Activated B cell treated with CpG ODN at 0.5 μM for 24 hours (primary cell): ENCODE data around the gene RAP1A. TPM values are rescaled to one million over a fixed set of nuclear protein-coding genes. Genes with fewer than 3 reads are reported as not detected.

Experiments
- ATAC-seq: fragments of 200-7000 bp; cut with Tn5 transposase; one replicate; pipeline ENCODE4 v1.10.0; 2021; ENCODE audit warnings: low read depth, mild to moderate bottlenecking, moderate library complexity
- CTCF ChIA-PET: fragments of 350-600 bp; sonication (Branson Sonifier 250); formaldehyde crosslinking; loops from one replicate; lab custom pipeline; 2021; ENCODE audit warnings: antibody characterized with exemption; lab: Charles Lee
- POLR2A ChIA-PET: fragments of 350-600 bp; sonication (Branson Sonifier 250); formaldehyde crosslinking; loops from one replicate; lab custom pipeline; 2021; ENCODE audit warnings: antibody characterized with exemption; lab: Charles Lee
- DNase-seq: peaks from one replicate; pipeline ENCODE4 v3.0.0; 2022
- H3K27ac Mint-ChIP-seq: one replicate; pipeline ENCODE4 v1.8.0; 2020; ENCODE audit warnings: mixed read lengths
- H3K27me3 Mint-ChIP-seq: one replicate; pipeline ENCODE4 v1.8.0; 2021; ENCODE audit warnings: mixed read lengths
- H3K36me3 Mint-ChIP-seq: one replicate; pipeline ENCODE4 v1.8.0; 2021; ENCODE audit warnings: low read depth, mixed read lengths
- H3K4me1 Mint-ChIP-seq: one replicate; pipeline ENCODE4 v1.8.0; 2021; ENCODE audit warnings: mixed read lengths
- H3K4me3 Mint-ChIP-seq: one replicate; pipeline ENCODE4 v1.8.0; 2020; ENCODE audit warnings: mild to moderate bottlenecking, mixed read lengths
- H3K9me3 Mint-ChIP-seq: one replicate; pipeline ENCODE4 v1.8.0; 2020; ENCODE audit warnings: mixed read lengths
- intact Hi-C: fragments of 100-400 bp; cut with micrococcal nuclease; formaldehyde crosslinking; loops from one replicate; pipeline ENCODE4 v1.15.1; 2024
- total RNA-seq: library from RNA; stranded (reverse); gene quantifications from 2 replicates; pipeline ENCODE4 v1.2.3, GENCODE V29; 2022
- TF ChIP-seq, protein P1 (sequence below): fragments of 200-600 bp; IDR thresholded peaks from one replicate; pipeline ENCODE4 v1.8.0; 2022; ENCODE audit warnings: antibody characterized with exemption, mild to moderate bottlenecking

RAP1A gene
- total RNA-seq, 1 donor from 2014 or later = 93.8 TPM

DNA sequence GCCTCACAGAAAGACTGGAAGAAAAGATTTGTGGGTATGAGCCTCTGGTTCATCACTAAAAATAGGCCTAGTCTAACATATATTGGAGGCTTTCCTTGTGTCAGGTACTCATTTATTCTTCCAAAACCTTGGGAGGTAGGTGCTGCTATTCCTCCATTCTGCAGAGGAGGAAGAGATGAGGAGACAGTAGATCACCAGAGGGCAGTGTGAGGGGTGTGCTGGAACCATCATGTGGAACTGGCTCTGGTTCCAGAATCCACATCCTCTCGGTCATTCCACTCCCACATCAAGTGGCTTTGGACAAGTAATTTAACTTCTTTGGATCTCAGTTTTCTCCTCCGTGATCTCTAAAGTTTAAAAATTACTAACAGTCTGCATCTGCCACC, 127.0 kb downstream of the RAP1A start:
- Mint-ChIP-seq H3K4me1 (no peaks in the 10 kb centered on the region), H3K27ac (no peak overlapping the region), H3K4me3 (no peak overlapping the region), H3K27me3 (no peaks in the 10 kb centered on the region), H3K9me3 (peaks cover 2% of the 10 kb centered on the region), H3K36me3 (no peaks in the 10 kb centered on the region)
- ATAC-seq = no peak
- ChIA-PET CTCF (interaction anchor here (0.7 to 7.5 kb wide), 12 partner anchors 19 to 340 kb away, joined by 3 to 60 read pairs (median 4); no protein-coding TSS in a partner anchor), POLR2A (interaction anchor here (0.9 to 1.4 kb wide), 5 partner anchors 8 to 298 kb away, joined by 3 to 5 read pairs (median 5); partner anchors contain the start of gene WDR77)
- intact Hi-C loops = loop anchor here (2.0 kb wide), 1 partner anchor 238 kb away; no protein-coding TSS in a partner anchor
- no peak for DNase-seq
- TF ChIP-seq, protein P1, sequence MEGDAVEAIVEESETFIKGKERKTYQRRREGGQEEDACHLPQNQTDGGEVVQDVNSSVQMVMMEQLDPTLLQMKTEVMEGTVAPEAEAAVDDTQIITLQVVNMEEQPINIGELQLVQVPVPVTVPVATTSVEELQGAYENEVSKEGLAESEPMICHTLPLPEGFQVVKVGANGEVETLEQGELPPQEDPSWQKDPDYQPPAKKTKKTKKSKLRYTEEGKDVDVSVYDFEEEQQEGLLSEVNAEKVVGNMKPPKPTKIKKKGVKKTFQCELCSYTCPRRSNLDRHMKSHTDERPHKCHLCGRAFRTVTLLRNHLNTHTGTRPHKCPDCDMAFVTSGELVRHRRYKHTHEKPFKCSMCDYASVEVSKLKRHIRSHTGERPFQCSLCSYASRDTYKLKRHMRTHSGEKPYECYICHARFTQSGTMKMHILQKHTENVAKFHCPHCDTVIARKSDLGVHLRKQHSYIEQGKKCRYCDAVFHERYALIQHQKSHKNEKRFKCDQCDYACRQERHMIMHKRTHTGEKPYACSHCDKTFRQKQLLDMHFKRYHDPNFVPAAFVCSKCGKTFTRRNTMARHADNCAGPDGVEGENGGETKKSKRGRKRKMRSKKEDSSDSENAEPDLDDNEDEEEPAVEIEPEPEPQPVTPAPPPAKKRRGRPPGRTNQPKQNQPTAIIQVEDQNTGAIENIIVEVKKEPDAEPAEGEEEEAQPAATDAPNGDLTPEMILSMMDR = no peak

DNA sequence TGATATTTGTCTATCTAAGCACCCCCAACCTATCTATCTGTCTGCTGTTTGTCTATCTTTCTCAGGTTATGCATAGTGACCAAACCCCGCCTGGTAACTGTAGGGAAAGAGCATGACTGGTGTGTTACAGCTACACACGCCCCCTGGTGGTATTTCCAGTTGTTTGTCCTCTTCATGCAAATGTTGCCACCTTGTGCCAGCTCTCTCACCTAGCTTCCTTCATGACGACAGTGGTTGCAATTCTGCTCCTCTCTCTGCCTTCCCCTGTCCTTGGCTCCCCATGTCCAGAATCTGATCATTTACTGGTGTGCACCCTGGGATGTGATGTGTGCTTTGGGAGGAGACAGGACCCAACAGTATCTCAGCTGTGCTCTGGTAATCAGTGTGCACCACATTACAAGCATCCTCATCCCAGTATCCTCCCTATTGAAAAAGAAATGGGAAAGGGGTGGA, 127.7 kb downstream of the RAP1A start:
- no peak overlapping the region for H3K4me3 Mint-ChIP-seq
- intact Hi-C loops = loop anchor here (1.0 to 2.0 kb wide), 4 partner anchors 8 to 266 kb away; partner anchors contain the start of gene DDX20
- CTCF ChIA-PET = interaction anchor here (0.7 to 7.5 kb wide), 15 partner anchors 8 to 341 kb away, joined by 3 to 60 read pairs (median 3); partner anchors contain the start of genes ADORA3, INKA2 and TMIGD3
- peaks cover 2% of the 10 kb centered on the region for H3K9me3 Mint-ChIP-seq
- TF ChIP-seq, protein P1 = no peak
- H3K27me3 Mint-ChIP-seq = no peaks in the 10 kb centered on the region
- H3K36me3 Mint-ChIP-seq = no peaks in the 10 kb centered on the region
- DNase-seq (no peak), ATAC-seq (peak; percentile 77)
- POLR2A ChIA-PET = interaction anchor here (0.6 to 1.4 kb wide), 6 partner anchors 9 to 1328 kb away, joined by 3 to 5 read pairs (median 4); partner anchors contain the start of gene WDR77
- H3K27ac Mint-ChIP-seq = no peak overlapping the region
- H3K4me1 Mint-ChIP-seq = no peaks in the 10 kb centered on the region

DNA sequence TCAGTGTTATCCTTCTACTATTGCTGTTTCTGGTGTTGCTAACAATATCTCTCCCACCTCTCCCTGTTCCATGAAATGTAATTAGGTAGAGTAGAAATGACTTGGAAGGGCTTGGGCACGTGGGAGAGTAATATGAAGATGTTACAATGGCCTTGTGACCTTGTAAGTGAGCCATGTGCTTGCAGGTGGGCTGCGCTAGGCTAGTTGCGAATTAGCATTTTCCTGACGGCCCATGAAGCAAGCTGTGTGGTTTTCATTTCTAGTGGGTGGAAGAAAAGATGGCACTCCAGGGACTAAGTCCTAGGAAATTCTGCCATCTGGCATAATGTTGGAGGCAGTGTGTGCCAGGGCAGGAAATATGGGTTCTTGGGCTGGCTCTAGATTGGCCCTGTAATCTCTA, 128.4 kb downstream of the RAP1A start:
- H3K4me3 Mint-ChIP-seq = no peak overlapping the region
- no peak for DNase-seq
- no peaks in the 10 kb centered on the region for H3K4me1 Mint-ChIP-seq
- no peak overlapping the region for H3K27ac Mint-ChIP-seq
- H3K27me3 Mint-ChIP-seq = no peaks in the 10 kb centered on the region
- no peaks in the 10 kb centered on the region for H3K36me3 Mint-ChIP-seq
- intact Hi-C loops = loop anchor here (1.0 to 2.0 kb wide), 4 partner anchors 7 to 267 kb away; partner anchors contain the start of gene DDX20
- peaks cover 2% of the 10 kb centered on the region for H3K9me3 Mint-ChIP-seq
- POLR2A ChIA-PET = interaction anchor here (0.6 to 1.4 kb wide), 4 partner anchors 33 to 1328 kb away, joined by 4 to 5 read pairs (median 5); partner anchors contain the start of gene WDR77
- TF ChIP-seq, protein P1 = no peak
- ATAC-seq = no peak
- CTCF ChIA-PET = interaction anchor here (1.0 to 7.5 kb wide), 10 partner anchors 8 to 271 kb away, joined by 3 to 60 read pairs (median 4); partner anchors contain the start of genes ADORA3, INKA2 and TMIGD3

DNA sequence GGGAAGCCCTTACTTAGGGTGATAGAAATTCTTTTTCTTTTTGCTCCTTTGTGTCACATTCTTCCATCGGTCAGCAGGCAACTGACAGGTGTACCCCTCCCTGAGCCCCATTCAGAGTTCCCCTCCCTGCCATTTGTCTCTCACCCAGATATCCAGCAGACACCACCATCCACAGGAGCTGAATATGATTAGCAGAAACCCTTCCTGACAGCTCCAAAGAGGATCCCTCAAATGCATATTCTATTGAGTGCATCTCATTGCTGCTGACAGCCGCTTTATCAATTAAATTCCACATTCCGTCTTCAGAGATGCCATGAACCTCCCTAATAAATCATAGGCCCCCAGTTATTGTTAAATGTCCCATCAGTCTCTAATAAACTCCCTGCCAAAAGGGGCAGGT, 130.0 kb downstream of the RAP1A start:
- TF ChIP-seq, protein P1 = no peak
- no peak for ATAC-seq
- no peak for DNase-seq
- Mint-ChIP-seq H3K36me3 (no peaks in the 10 kb centered on the region), H3K4me3 (no peak overlapping the region), H3K27me3 (no peaks in the 10 kb centered on the region), H3K4me1 (peaks cover 2% of the 10 kb centered on the region), H3K27ac (no peak overlapping the region), H3K9me3 (peaks cover 2% of the 10 kb centered on the region)
- intact Hi-C loops = no loop called here
- ChIA-PET CTCF (interaction anchor here (1.0 to 7.5 kb wide), 4 partner anchors 13 to 267 kb away, joined by 3 to 60 read pairs (median 4); no protein-coding TSS in a partner anchor), POLR2A (no interaction called here)

DNA sequence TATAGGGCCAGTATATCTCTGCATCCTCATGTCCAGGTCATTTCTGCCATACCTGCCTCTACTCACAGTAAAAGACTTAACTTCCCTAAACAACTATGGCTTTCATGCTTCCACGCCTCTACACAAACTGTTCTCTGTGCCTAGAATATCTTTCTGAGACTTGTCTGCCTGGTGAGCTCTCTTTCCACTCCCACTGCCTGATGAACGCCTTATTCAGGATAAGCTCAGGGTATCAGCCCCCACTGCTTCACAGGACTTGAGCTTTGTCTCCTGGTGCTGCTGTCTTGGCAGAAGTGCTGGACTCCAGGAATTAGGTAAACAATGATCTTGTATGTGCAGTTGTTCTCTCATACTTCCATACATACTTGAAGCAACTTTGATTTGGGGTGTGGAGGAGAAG, 131.3 kb downstream of the RAP1A start:
- no peak overlapping the region for H3K27ac Mint-ChIP-seq
- H3K36me3 Mint-ChIP-seq = peaks cover 8% of the 10 kb centered on the region
- CTCF ChIA-PET = interaction anchor here (0.8 kb wide), 1 partner anchor 243 kb away, joined by 3 read pairs; no protein-coding TSS in a partner anchor
- ATAC-seq = no peak
- no peak for DNase-seq
- peaks cover 2% of the 10 kb centered on the region for H3K9me3 Mint-ChIP-seq
- TF ChIP-seq, protein P1 = no peak
- peaks cover 9% of the 10 kb centered on the region for H3K4me1 Mint-ChIP-seq
- no peaks in the 10 kb centered on the region for H3K27me3 Mint-ChIP-seq
- H3K4me3 Mint-ChIP-seq = no peak overlapping the region
- POLR2A ChIA-PET = interaction anchor here (1.7 kb wide), 1 partner anchor 11 kb away, joined by 6 read pairs; the partner anchor contains the start of gene INKA2
- intact Hi-C loops = no loop called here
